Right atrium auricular region (tissue), 2 donors: ENCODE data around the gene RFX6. TPM values are rescaled to one million over a fixed set of nuclear protein-coding genes. Genes with fewer than 3 reads are reported as not detected.

Source experiments
- DNase-seq: peaks from one replicate; pipeline ENCODE4 v3.0.0-alpha.2; 2019; ENCODE audit warnings: low spot score
- H3K27ac ChIP-seq, 2 donors: fragments of 200-600 bp; sonication (generic); 1 replicate in 1 of 2; 2 replicates in 1 of 2; pipeline ENCODE4 v1.5.1; 2016 to 2019
- H3K27me3 ChIP-seq, 2 donors: fragments of 200-600 bp; sonication (generic); one replicate each; pipeline versions ENCODE4 v1.5.1 to v1.6.0; 2017 to 2019
- H3K36me3 ChIP-seq: fragments of 200-600 bp; sonication (generic); one replicate; pipeline ENCODE4 v1.5.1; 2016
- H3K4me1 ChIP-seq, 2 donors: fragments of 200-600 bp; sonication (generic); one replicate each; pipeline versions ENCODE4 v1.5.1 to v1.6.0; 2017 to 2019
- H3K4me3 ChIP-seq, 2 donors: fragments of 200-600 bp; sonication (generic); 1 replicate in 1 of 2; 2 replicates in 1 of 2; pipeline ENCODE4 v1.5.1; 2017 to 2019; ENCODE audit warnings: mild to moderate bottlenecking in 1 of 2, moderate library complexity in 1 of 2
- H3K9me3 ChIP-seq, 2 donors: fragments of 200-600 bp; sonication (generic); one replicate each; pipeline ENCODE4 v1.5.1; 2019
- CTCF ChIP-seq, 2 donors: fragments of 200-600 bp; sonication (generic); IDR thresholded peaks; one replicate each; pipeline ENCODE4 v1.5.1; 2019; ENCODE audit warnings: antibody characterized with exemption in 2 of 2
- total RNA-seq, 2 donors: library from RNA; depleted of rRNA; stranded (reverse); fragments of >200 nt; gene quantifications; one replicate each; pipeline ENCODE4 v1.1.0, GENCODE V29; 2016

RFX6 gene
- total RNA-seq, 2 donors from 2014 or later, result not detected

DNA sequence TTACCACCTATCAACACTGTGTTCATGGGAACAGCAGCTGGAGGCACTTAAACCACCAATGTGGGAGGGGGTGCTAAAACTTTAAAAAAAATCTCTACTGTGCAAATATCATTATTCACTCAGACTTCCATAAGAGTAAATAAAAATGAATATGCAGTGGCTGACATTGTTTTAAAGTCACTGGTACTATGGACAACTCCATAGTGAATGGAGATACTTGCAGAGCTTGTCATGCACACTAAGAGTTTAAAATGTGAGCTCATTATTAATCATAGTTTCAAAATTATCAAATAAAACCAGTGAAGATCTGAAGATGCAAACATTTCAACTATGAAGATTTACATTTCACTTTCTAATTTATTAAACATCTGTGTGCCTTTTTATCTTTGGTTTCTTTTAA is 54.4 kb downstream of the RFX6 start:
- Histone ChIP-seq H3K4me3 (no peak overlapping the region), H3K27me3 (no peaks in the 10 kb centered on the region)
- no peak for TF ChIP-seq CTCF (IDR thresholded peaks at IDR 0.05)

DNA sequence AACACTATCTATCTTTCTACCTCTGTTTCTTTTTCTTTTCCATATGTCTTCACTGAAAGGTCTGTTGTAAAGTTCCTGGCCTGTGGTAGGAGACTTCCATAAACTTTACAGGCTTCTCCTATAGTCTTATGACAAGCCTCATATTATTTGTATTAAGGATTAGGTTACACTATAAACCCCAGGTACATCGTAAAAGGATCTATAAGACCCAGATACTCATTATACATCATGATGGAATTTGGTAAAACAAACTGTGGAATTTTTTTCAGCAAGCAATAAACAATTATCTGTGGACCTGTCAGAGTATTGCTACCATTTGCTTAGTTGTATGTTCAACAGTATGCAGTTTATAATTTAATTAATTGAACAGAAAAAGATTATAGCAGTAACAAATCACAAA is 55.5 kb downstream of the RFX6 start:
- no peaks in the 10 kb centered on the region for H3K4me1 ChIP-seq

More for the DNA sequence above, 54.4 kb downstream of the RFX6 start:
- no peak overlapping the region for H3K27ac ChIP-seq
- DNase-seq, result no peak
- no peaks in the 10 kb centered on the region for H3K4me1 ChIP-seq
- no peaks in the 10 kb centered on the region for H3K36me3 ChIP-seq
- H3K9me3 ChIP-seq, result no peaks in the 10 kb centered on the region

DNA sequence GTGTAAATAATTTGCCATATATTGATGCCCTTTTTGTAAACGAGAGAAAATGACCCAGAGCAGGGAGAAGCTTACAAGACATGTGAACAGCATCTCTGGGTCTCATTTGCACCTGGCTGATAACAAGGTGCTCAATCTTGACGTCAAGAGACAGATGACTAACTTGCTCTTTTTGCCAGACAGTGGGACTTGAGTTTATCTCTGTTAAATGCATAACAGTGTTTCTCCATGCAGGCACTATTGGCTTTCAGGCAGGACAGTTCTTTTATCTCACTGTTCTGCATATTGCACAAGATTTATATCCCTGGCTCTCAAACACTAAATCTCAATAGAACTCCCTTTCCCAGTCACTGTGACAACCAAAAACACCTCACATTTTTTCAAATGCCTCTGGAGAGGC is 56.4 kb downstream of the RFX6 start:
- no peak for TF ChIP-seq CTCF (IDR thresholded peaks at IDR 0.05)
- Histone ChIP-seq H3K36me3 (no peaks in the 10 kb centered on the region), H3K27ac (no peak overlapping the region), H3K4me1 (no peaks in the 10 kb centered on the region), H3K9me3 (no peaks in the 10 kb centered on the region), H3K4me3 (no peak overlapping the region), H3K27me3 (no peaks in the 10 kb centered on the region)
- DNase-seq, result no peak

More for the DNA sequence above, 55.5 kb downstream of the RFX6 start:
- no peak for DNase-seq
- Histone ChIP-seq H3K36me3 (no peaks in the 10 kb centered on the region), H3K27ac (no peak overlapping the region), H3K27me3 (no peaks in the 10 kb centered on the region), H3K4me3 (no peak overlapping the region), H3K9me3 (no peaks in the 10 kb centered on the region)
- no peak for TF ChIP-seq CTCF (IDR thresholded peaks at IDR 0.05)

DNA sequence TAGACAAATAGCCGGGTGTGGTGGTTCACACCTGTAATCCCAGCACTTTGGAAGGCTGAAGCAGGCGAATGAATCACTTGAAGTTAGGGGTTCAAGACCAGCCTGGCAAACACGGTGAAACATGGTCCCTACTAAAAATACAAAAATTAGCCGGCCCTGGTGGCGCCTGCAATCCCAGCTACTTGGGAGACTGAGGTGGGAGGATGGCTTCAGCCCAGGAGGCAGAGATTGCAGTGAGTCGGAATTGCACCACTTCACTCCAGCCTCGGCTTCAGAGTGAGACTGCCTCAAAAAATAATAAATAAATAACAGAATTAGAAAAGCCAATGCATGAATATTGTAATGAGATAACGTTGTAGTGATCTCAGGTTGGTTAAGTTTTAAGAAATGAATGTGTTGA is 61.3 kb downstream of the RFX6 start:
- no peaks in the 10 kb centered on the region for H3K9me3 ChIP-seq
- H3K4me3 ChIP-seq, result no peak overlapping the region
- no peaks in the 10 kb centered on the region for H3K4me1 ChIP-seq
- H3K27me3 ChIP-seq, result no peaks in the 10 kb centered on the region
- TF ChIP-seq CTCF (IDR thresholded peaks at IDR 0.05), result no peak
- no peaks in the 10 kb centered on the region for H3K36me3 ChIP-seq
- DNase-seq, result no peak
- no peak overlapping the region for H3K27ac ChIP-seq

GRCh38 chr6:116941727-116942126 is 64.7 kb downstream of the RFX6 start:
- no peak for DNase-seq
- TF ChIP-seq CTCF (IDR thresholded peaks at IDR 0.05), result no peak
- H3K27me3 ChIP-seq, result no peaks in the 10 kb centered on the region
- no peak overlapping the region for H3K4me3 ChIP-seq
- H3K4me1 ChIP-seq, result no peaks in the 10 kb centered on the region
- H3K36me3 ChIP-seq, result no peaks in the 10 kb centered on the region
- H3K27ac ChIP-seq, result no peak overlapping the region
- H3K9me3 ChIP-seq, result no peaks in the 10 kb centered on the region

DNA sequence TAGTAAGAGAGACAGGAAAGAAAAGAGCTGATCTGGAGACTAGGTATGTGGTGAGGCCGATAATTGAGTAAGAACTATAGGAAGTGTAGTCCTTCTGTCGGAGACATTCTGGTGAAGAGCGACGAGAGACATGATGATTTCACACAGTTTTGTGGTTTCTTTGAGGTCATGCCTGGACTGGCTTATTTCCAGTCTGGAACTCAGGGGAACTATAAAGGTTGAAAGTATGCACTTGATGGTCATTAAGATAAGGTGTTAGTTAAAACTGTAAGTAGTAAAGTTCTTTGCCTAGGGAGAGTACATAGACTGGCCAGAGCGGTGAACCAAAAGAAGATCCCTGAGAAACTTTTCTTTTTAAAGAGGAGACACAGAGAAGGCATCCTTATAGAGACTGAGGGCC is 68.8 kb downstream of the RFX6 start:
- H3K36me3 ChIP-seq, result no peaks in the 10 kb centered on the region
- DNase-seq, result no peak
- H3K4me3 ChIP-seq, result no peak overlapping the region
- H3K9me3 ChIP-seq, result no peaks in the 10 kb centered on the region
- TF ChIP-seq CTCF (IDR thresholded peaks at IDR 0.05), result no peak
- no peak overlapping the region for H3K27ac ChIP-seq
- H3K4me1 ChIP-seq, result no peaks in the 10 kb centered on the region
- H3K27me3 ChIP-seq, result no peaks in the 10 kb centered on the region
